HG03039 (cell line): ENCODE data around the gene CERS2.

Source experiments
- ATAC-seq: cut with Tn5 transposase; IDR thresholded peaks from one replicate; pipeline ENCODE4 v1.9.1; 2021; ENCODE audit warnings: mild to moderate bottlenecking, moderate library complexity; ENCODE audit not compliant: unreplicated experiment

The CERS2 gene

DNA sequence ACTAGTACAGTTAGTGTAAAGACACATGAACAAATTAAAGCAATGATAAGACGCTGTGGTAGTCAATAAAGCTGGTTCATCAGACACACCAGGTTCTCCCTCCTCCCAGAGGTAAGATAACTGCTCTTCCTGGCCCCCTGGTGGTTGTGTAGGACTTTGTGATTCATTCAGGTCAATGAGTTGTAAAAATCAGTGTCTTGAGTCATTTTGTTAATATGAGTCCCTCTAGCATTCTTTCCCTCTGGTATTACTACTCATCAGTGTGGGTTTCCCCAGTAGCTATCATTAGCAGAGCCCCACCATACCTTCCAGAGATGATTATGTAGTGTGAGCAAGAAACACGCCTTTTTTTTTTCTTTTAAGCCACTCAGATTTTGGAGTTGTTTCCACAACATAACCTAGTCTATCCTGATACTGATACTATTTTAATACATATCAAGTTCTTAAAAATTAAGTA is 52.1 kb downstream of the CERS2 start:
- ATAC-seq: no peak

DNA sequence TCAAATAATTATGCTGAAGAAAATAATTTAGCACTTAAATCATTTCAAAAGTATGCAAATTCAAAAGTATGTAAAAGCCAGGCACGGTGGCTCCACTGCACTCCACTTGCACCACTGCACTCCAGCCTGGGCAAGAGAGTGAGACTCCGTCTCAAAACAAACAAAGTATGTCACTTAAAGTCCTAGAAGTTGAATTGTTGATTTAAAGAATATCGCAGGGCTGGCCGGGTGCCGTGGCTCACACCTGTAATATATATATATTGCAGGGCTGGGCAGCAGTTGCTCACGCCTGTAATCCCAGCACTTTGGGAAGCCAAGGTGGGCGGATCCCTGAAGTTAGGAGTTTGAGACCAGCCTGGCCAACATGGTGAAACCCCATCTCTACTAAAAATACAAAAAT is 57.2 kb downstream of the CERS2 start:
- no peak for ATAC-seq
